Spleen (tissue), 7 donors: ENCODE results near the gene KDM4B.
A peak's percentile ranks its signal among the peaks of the same experiment; 100 is the strongest.

Source experiments
- POLR2A ChIP-seq, 3 donors: fragments of 450-650 bp; IDR thresholded peaks; one replicate each; pipeline ENCODE4 v1.5.1; 2017; ENCODE audit warnings: antibody characterized with exemption in 3 of 3, mild to moderate bottlenecking in 1 of 3
- TF ChIP-seq, protein P1 (sequence below), 11 experiments: fragments of 200-600 bp in 7 of 11; fragments of 450-650 bp in 4 of 11; sonication (generic) in 4 of 11; IDR thresholded peaks in 8 of 11; conservative IDR thresholded peaks in 3 of 11; 1 replicate in 7 of 11; 2 replicates in 4 of 11; pipeline versions ENCODE4 v1.4.0 to v1.8.0; 2016 to 2021; ENCODE audit warnings: antibody characterized with exemption in 11 of 11, inconsistent platforms in 4 of 11, mild to moderate bottlenecking in 1 of 11
- donor health status: DM: no; HTN: no; CAD: no; lungs with moderate emphysema.
- donor health status: DM: no; HTN: no; CAD: no.
- donor health status: DM: no; HTN: no; CAD: no.

- TF ChIP-seq, protein P1, sequence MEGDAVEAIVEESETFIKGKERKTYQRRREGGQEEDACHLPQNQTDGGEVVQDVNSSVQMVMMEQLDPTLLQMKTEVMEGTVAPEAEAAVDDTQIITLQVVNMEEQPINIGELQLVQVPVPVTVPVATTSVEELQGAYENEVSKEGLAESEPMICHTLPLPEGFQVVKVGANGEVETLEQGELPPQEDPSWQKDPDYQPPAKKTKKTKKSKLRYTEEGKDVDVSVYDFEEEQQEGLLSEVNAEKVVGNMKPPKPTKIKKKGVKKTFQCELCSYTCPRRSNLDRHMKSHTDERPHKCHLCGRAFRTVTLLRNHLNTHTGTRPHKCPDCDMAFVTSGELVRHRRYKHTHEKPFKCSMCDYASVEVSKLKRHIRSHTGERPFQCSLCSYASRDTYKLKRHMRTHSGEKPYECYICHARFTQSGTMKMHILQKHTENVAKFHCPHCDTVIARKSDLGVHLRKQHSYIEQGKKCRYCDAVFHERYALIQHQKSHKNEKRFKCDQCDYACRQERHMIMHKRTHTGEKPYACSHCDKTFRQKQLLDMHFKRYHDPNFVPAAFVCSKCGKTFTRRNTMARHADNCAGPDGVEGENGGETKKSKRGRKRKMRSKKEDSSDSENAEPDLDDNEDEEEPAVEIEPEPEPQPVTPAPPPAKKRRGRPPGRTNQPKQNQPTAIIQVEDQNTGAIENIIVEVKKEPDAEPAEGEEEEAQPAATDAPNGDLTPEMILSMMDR (IDR thresholded peaks at IDR 0.05 in 8 of 11, conservative IDR thresholded peaks at IDR 0.05 in 3 of 11), result peak in 2 of 11 experiments; percentile 24 to 45
- peak in 2 of 3 donors; percentile 57 to 89 for TF ChIP-seq POLR2A (IDR thresholded peaks at IDR 0.05)
These were observed at the start of gene KDM4B for GRCh38 chr19:4968462-4969291.
